HG02798 (cell line): ENCODE measurements around the gene TBL3.

ENCODE experiments used
- ATAC-seq: cut with Tn5 transposase; IDR thresholded peaks from one replicate; pipeline ENCODE4 v1.9.1; 2021; ENCODE audit warnings: mild to moderate bottlenecking; ENCODE audit not compliant: unreplicated experiment, poor library complexity

The TBL3 gene

GRCh38 chr16:1998360-1998835 lies 26.5 kb downstream of the TBL3 start:
- ATAC-seq, result no peak

DNA sequence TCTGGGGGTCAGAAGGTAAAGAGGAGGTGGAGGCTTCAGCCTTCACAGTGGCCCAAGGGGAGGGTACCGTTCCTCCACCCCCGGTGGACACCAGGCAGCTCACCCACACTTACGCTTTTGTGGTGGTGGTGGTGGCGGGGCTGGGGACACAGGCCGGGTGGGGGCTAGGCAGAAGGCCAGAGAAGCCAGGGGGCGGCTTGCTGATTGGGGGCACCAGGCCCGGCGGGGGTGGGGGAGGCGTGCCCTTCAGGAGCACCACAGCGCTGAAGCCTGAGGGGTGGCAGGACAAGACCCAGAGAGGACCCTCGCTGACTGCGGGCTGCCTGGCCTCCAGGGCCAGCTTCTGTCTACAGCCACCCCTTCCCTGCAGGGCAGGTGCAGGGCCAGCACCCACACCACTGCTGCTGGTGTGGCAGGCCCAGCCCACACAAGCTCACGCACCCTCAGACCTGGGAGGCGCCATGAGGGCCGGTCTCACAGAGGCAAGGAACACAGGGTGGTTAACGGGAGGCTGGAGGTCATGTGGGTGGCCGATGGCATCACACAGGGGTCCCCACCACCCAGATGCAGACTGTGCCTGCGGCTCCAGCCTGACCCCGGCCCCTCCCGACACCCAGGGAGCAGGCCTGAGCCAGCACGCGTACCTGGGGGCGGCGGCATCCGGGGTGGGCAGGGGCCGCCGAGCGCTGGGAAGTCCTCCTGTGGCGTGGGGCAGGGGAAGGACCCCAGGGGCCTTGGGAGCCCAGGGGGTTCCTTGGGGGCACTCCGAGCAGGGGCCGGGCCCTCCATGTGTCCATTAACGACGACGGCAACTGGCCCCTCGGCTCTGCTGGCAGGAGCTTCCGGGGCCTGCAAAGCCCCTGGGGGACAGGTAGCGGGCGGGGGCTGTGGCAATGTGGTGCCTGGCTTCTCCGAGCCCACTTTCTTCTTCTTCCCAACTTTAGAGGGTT lies 27.3 kb downstream of the TBL3 start:
- ATAC-seq, result no peak

DNA sequence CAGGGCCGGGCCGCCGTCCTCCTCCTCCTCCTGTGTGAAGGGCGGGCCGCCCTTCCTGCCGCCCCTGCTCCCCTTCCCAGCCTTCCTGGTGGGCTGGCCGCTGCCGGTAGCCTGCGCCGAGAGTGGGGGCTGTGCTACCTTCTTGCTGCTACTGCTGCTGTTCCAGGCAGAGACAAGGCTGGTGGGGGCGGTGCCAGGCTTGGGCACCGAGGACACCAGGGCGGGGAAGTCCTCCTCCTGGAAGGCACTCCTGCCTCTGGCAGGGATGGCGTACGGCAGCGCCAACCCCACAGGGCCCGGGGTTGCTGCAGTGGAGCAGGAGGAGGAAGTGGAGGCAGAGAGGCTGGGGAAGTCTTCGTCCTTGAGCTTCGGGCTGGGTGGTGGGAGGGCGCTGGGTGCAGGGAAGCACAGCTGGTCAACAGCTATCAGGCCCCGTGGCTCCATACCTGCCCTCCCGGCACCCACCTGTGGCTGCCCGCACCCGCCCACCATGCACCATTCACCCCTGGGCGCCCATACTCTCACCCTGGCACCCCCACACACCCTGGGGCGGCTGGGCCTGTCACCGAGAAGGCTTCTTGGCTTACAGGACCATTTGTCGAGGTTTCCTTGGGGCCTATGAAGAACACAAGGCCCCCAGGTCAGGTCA lies 28.1 kb downstream of the TBL3 start:
- no peak for ATAC-seq

GRCh38 chr16:2001035-2001434 lies 29.2 kb downstream of the TBL3 start:
- ATAC-seq, result no peak

GRCh38 chr16:2001456-2002355 lies 29.9 kb downstream of the TBL3 start:
- no peak for ATAC-seq

DNA sequence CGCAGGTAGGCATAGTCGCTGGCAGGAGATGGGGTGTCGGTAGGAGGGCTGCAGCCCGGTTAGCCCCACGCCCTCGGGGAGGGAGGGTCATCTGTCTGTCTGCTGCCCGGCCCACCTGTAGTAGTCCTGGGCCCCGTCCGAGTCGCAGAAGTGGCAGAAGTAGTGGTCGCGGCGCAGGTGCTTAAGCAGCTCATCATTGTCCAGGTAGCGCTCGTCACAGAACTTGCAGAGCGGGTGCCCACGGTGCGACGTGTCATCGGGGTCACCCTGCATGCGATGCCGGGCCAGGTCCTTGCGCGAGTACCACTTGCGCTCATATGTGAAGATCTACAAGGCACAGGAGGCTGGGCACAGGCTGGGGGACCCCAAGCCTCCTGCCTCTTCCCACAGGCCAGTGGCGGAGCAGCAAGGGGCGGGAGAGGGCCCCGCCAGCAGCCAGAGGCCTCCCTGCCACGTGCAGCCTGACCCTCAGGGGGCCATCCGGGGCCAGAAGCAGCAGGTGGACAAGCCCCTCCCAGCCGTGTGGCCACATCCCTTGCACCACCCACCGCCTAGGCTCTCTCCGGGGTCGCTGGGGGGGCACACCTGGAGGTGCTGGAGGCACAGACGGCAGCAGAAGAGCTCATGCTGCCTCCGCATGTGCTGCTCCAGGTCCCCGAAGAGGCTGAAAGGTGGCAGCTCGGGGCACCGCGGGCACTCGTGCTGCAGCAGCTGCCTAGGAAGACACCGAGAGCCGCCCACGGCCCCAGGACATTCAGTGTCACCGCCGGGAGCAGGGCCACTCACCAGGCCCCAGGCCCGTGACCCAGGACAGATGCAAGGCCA lies 30.8 kb downstream of the TBL3 start:
- no peak for ATAC-seq

DNA sequence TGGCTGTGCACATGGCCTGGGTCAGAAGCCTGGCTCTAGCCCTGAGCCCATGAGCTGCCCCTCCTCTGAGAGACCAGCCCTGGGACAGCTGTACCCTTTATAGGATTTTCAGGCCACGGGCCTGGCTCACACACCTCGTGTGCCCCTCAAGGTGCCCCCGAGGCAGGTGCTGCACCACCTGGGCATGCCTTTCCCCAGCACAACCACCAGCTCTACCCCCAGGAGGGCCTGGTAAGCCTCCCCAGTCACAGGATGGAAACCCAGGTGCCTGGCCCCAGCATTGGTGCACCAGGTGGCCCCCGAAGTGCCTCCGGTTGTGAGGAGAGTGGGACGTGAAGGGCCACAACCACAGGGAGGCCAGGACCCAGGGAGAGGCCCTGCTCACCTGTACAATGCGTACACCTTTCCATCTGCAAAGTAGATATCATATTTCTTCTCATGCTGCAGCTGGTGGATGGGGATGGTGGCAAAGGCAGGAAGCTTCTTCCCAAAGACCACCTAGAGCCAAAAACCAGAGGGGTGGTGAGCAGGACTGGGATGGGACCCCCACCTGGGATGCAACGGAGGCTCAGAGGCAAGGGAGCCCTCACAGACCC lies 31.5 kb downstream of the TBL3 start:
- no peak for ATAC-seq

- ATAC-seq, result peak; percentile 72
Measured at GRCh38 chr16:2003827-2004641, 32.2 kb downstream of the TBL3 start.

DNA sequence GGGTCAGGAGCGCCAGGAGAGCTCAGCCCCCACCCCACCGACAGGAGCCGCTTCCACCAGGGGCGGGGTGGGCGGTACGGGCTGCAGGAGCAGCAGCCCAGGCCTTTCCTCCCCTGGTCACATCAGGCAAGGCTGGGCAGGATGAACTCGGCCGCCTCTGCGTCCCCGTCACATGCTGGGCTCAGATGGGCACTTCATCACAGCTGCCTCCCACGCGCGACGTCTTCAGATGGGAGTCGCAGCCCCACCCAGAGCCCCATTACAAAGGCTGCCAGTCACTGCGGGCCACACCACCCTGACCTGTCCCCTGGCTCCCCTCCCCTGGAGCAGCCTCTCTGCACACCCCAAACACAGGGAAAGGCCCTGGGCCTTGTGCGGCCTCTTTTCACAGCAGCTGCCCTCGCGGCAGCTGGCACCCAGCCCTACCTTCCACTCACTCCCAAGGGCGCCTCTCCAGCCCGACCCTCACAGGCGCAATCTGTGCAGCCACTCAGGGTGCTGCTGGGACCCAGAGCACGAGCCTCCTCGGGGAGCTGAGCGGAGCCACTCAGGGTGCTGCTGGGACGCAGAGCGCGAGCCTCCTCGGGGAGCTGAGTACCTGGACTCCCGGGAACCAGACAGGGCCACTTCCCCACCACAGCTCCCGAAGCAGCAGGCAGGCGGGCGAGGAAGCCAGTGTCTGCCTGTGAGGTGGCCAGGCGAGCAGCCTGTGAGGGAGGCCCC lies 33.1 kb downstream of the TBL3 start:
- no peak for ATAC-seq

- no peak for ATAC-seq
Measured at GRCh38 chr16:2005646-2006045, 33.8 kb downstream of the TBL3 start.

DNA sequence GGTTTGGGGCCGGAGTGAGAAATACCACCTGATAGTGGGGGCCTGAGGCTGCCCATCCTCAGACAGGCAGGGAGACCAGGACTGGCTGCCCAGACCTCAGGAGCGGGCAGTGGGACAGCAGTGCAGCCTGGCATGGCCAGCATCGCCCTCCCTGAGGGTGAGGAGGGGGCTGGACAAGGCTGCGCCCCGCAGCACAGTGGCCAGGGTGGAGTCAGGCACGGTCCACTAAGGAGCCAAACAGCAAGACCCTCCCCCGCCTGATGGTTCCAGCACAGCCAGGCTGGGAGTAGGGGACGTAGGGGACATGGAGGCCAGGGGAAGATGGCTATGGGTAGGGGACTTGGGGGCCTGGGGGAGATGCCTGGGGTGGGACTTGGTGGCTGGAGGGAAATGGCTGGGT lies 34.5 kb downstream of the TBL3 start:
- ATAC-seq, result no peak

GRCh38 chr16:2007081-2007836 lies 35.4 kb downstream of the TBL3 start:
- no peak for ATAC-seq

DNA sequence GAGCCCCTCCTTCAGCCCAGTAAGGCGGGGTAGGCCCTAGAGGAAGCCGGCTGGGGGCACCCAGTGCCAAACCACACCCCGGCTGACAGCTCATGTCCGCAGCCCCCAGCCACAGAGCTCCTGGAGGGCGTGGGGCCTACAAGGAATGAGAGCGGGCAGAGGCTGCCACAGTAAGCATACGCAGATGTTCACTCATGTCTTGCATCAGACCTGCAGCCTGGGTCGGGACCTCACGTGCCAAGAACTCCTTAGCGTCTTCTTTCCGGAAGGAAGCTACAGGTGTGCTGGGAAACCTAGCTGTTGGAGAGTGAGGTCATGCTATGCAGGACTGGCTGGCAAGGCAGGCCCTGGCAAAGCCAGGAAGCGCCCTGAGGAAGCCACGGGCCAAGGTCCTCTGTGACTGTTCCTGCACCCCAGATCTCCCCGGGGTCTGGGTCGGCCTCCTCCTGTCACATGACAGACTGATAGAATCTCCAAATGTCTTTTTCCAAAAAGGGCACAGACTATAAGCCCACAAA lies 36.2 kb downstream of the TBL3 start:
- no peak for ATAC-seq

- ATAC-seq, result peak; percentile 4
Measured at GRCh38 chr16:2008631-2009163, 36.8 kb downstream of the TBL3 start.

- ATAC-seq, result peak; percentile 42
Measured at GRCh38 chr16:2009164-2009711, 37.4 kb downstream of the TBL3 start.

DNA sequence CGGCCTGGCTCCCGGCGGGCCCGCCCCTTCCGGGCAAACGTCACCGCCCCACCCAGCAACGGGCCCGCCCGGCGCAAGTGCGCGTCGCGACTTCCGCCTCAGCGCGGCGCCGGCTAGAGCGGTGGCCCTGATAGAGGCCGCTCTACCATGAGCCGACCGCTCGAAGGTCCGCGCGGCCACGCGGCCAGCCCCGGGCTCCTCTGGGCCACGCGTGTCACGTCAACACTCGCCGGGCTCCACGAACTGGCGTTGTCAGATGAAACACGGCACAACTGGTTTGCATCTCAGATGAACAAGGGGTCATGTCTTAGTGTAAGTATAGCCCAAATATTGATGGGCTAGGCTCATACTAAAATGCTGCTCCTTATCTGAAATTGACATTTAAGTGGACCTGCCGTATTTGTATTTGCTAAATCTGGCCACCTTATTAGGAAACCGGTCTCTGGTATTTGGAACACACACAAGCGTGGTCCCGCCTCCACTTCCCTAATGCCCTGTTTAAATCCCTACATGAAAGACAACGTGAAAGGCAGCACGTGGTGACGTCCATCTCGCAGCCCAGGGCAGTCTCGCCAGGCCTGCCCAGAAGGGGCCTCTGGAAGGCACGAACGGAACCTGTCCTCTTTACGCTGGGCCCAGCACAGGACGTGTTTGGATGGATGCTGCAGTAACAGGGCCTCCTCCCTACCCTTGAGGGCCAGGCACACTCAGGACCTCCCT lies 38.1 kb downstream of the TBL3 start, which contains the start of gene ZNF598:
Gene ZNF598 (minus strand): TSS at position 31 of the 720 bp plus-strand sequence.
- ATAC-seq, result peak; percentile 89
